ENCODE measurements around the gene GPR149. TPM values are rescaled to one million over a fixed set of nuclear protein-coding genes. Genes with fewer than 3 reads are reported as not detected.
"Not testable (repeated sequence)": the region's sequence is repeated elsewhere in the genome, so short reads cannot be mapped to it uniquely, and the experiment has no call there.

Gene GPR149
- total RNA-seq: not detected
- long read RNA-seq: 0 reads

DNA sequence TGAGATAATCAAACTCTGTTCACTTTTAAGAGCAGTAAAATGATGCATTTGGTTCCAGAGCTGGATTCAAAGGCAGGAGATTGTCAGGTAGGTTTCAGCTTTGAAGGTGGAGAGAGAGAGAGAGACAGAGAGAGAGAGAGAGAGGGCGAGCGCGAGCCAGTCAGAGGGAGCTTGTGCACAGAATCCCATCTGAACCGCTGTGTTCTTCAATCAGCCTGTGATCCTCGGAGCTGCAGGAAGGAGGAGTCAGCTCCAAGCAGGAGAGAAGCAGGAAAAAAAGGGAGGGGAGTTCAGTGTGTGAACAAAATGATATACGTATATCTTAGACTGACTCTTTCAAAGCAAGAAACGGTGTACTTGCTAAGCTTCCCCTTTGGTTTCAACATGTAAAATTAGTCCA lies at the start of gene GPR149:
Gene GPR149 (minus strand): TSS at position 177 of the 400 bp plus-strand sequence. CDS start 575 bp downstream, outside the sequence.
- intact Hi-C loops (cut with DNase I, micrococcal nuclease): no loop called here
- ATAC-seq (no peak), DNase-seq (no peak)

GRCh38 chr3:154473769-154474168 lies 43.8 kb upstream of the GPR149 start:
- intact Hi-C loops (cut with DNase I, micrococcal nuclease): no loop called here
- ATAC-seq (no peak), DNase-seq (no peak)

DNA sequence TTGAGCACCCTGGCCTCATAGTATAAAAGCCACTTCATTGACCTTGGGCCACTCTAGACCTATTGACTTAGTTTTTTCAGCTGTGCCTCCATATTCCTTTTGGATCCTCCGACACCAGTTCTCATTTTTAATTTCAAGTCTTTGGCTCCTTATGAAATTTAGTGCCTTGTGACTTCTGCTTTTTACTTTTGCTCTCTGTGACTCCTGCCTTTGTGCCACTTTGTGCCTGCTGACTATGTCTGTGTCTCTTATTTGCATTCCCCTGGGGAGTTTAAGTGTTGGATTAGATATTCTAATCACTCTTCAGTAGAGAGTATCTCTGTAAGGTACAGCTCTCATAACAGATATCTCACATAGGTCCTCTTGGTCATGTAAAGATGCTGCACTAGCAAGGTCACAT lies 39.6 kb upstream of the GPR149 start:
- intact Hi-C loops (cut with DNase I, micrococcal nuclease): no loop called here
- ATAC-seq: no peak
- DNase-seq: no peak

DNA sequence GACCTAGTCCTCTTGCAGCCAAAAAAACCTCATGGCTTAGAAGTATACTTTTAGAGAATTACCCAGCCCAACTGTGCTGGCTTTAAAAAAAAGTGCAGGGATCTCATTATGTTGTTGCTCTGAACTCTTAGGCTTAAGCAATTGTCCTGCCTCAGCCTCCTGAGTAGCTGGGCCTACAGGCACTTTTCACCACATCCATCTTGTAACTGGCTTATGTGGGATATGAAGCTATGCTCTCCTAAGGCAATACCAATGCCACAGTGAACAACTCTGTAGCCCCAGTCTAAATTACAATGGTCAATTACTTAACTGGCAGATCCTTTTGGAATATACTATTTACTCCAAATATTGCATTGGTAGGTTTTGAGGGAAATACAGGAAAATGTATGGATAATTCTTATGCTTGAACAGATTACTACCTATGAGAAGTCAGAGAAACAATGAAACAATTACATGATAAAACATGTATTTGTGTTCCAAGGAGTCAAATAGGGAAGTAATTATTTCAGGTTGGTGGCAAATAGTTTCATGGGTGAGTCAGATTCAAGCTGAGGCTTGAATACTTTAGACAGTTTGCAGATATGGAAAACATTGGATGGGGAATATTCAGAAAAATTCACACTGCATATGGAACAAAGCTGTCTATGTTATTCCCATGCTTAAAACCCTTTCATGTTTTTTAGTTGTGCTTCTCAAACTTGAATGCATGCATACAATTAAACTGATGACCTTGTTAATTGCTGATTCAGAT lies 34.6 kb upstream of the GPR149 start:
- ATAC-seq (no peak), DNase-seq (no peak)
- intact Hi-C loops (cut with DNase I, micrococcal nuclease): no loop called here

DNA sequence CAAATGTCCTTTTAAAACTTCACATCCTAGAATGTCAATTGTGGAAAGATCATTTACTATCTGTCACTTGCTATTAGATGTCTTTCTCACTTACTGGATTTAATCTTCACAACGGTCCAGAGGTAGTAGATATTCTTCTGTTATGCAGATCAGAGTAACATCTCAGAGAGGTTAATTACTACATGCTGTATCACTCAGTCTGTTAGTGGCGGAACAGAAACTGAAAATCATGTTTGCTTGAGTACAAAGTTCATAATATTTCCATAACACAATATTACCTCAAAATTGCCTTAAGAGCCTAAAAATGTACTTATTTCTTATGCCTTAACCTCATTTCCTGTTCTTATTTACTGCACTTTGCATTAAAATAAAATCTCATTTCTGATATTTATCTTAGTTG lies 28.6 kb upstream of the GPR149 start:
- intact Hi-C loops (cut with DNase I, micrococcal nuclease): no loop called here
- ATAC-seq (no peak), DNase-seq (no peak)

- DNase-seq; intact Hi-C loops (cut with DNase I, micrococcal nuclease); ATAC-seq: not testable (repeated sequence)
These were observed 9.1 kb upstream of the GPR149 start for GRCh38 chr3:154439081-154439480.

- intact Hi-C loops (cut with DNase I, micrococcal nuclease): no loop called here
- ATAC-seq (no peak), DNase-seq (no peak)
These were observed 1.1 kb upstream of the GPR149 start for GRCh38 chr3:154431043-154431442.

- DNase-seq (no peak), ATAC-seq (no peak)
- intact Hi-C loops (cut with DNase I, micrococcal nuclease): no loop called here
These were observed 1.4 kb downstream of the GPR149 start for GRCh38 chr3:154428286-154429206.

DNA sequence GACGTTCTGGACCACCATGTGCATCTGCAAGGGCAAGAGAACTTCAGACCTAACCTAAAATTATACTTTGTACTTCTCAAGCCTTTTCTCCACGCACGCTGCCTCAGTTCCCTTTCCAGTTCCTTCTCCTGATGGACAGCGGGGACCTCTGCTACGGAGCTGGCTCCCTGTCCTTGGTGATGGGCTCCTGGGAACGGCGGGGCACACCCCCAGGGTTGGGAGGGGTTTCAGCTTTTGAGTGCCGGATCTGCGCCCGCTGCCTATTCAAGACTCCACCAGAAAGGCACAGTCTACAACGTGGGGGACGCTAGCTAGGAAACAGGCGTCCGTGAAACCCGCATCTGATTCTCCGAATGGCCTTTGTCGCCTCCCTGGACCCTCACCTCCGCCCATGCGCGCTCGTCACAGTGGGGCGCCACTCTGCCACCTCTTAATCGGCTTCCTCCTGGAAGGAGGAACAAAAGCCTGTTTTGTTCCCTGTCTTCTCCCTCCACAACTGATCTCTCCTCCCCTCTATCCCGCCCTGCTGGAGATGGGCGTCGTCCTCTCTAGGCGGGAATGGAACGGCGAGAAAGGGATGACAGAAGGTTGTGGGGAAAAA lies 2.2 kb downstream of the GPR149 start:
- ATAC-seq (no peak), DNase-seq (no peak)
- intact Hi-C loops (cut with DNase I, micrococcal nuclease): no loop called here

- intact Hi-C loops (cut with DNase I, micrococcal nuclease): no loop called here
- ATAC-seq: no peak
- no peak for DNase-seq
These were observed 7.3 kb downstream of the GPR149 start for GRCh38 chr3:154422694-154423093.

- ATAC-seq (no peak), DNase-seq (no peak)
- intact Hi-C loops (cut with DNase I, micrococcal nuclease): no loop called here
These were observed 8.9 kb downstream of the GPR149 start for GRCh38 chr3:154421083-154421482.

GRCh38 chr3:154398084-154398967 lies 31.7 kb downstream of the GPR149 start:
- DNase-seq (no peak), ATAC-seq (no peak)
- intact Hi-C loops (cut with DNase I, micrococcal nuclease): no loop called here

GRCh38 chr3:154389861-154390260 lies 40.1 kb downstream of the GPR149 start:
- ATAC-seq (no peak), DNase-seq (no peak)
- intact Hi-C loops (cut with DNase I, micrococcal nuclease): no loop called here

DNA sequence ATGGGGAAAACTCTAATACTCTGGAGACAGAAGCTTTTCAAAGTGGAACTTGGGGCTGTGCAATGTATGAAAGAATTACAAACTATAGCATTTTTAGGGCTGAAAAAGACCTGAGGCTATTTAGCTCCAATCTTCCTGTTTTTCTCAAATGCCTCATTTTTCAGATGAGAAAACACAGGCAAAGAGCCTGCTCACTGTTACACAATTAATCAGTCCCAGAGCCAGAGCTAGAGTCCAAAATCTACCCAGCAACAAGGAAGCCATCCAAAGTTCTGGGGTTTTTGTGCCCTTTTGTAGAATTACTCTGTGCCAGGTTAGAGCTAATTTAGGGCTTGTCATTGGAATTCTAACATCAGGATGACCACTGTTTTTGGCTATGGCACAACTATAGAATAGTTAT lies 45.5 kb downstream of the GPR149 start:
- no peak for ATAC-seq
- intact Hi-C loops (cut with DNase I, micrococcal nuclease): no loop called here
- no peak for DNase-seq

DNA sequence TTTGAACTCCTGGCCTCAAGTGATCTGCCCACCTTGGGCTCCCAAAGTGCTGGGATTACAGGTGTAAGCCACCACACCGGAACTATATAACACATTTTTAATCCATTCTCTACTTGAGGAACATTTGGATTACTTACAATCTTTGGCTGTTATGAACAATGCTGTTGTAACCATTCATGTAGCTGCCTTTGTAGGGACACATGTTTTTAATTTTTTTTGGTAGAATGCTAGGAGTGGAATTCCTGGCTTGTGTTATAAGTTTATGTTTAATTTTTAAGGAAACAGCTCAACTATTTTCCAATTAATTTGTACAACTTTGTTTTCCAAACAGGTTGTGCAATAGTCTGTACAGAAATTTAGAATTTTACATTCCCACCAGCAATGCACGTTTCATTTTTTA lies 51.7 kb downstream of the GPR149 start:
- ATAC-seq (no peak), DNase-seq (no peak)
- intact Hi-C loops (cut with DNase I, micrococcal nuclease): no loop called here

- intact Hi-C loops (cut with DNase I, micrococcal nuclease): no loop called here
- DNase-seq (no peak), ATAC-seq (no peak)
These were observed 62.8 kb downstream of the GPR149 start for GRCh38 chr3:154367221-154367620.

- ATAC-seq: no peak
- DNase-seq: no peak
- intact Hi-C loops (cut with DNase I, micrococcal nuclease): no loop called here
These were observed 65.1 kb downstream of the GPR149 start for GRCh38 chr3:154364849-154365248.

GRCh38 chr3:154361099-154361498 lies 68.9 kb downstream of the GPR149 start:
- DNase-seq (no peak), ATAC-seq (no peak)
- intact Hi-C loops (cut with DNase I, micrococcal nuclease): no loop called here

DNA sequence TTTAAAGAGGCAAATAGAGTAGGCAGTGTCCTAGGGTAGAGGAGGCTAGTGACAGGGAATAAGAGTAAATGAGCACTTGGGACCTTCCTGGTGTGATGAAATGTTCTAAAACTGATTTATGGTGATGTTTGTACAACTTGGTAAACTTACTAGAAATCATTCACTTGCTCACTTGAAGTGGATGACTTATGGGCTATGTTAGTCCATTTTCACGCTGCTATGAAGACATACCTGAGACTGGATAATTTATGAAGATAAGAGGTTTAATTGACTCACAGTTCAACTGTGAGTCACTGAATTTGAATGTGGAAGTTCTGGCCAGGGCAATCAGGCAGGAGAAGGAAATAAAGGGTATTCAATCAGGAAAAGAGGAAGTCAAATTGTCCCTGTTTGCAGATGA lies 74.0 kb downstream of the GPR149 start:
- no peak for DNase-seq
- intact Hi-C loops (cut with DNase I, micrococcal nuclease): no loop called here

More for the DNA sequence above, 74.0 kb downstream of the GPR149 start:
- peak; percentile 54 for ATAC-seq

Data from left colon (tissue), 2 donors.